ENCODE measurements around the gene CNTNAP3.
"Not testable (repeated sequence)": the region's sequence is repeated elsewhere in the genome, so short reads cannot be mapped to it uniquely, and the experiment has no call there.

Gene CNTNAP3

DNA sequence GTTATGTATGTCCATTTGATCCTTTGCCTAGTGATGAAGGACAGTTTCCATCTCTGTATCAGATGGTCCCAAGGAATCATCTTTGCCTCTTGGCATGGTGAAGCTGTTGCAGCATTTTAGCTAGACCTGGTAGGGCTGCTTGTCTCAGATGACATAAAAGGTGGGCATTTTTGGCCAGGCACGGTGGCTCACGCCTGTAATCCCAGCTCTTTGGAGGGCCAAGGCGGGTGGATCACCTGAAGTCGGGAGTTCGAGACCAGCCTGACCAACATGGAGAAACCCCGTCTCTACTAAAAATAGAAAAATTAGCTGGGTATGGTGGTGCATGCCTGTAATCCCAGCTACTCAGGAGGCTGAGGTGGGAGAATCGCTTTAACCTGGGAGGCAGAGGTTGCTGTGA is 259.8 kb downstream of the CNTNAP3 start:
- DNase-seq (ENCODE audit: low read depth); H3K4me3 ChIP-seq (ENCODE audit: control insufficient read depth, low read depth, low read length): not testable (repeated sequence)

DNA sequence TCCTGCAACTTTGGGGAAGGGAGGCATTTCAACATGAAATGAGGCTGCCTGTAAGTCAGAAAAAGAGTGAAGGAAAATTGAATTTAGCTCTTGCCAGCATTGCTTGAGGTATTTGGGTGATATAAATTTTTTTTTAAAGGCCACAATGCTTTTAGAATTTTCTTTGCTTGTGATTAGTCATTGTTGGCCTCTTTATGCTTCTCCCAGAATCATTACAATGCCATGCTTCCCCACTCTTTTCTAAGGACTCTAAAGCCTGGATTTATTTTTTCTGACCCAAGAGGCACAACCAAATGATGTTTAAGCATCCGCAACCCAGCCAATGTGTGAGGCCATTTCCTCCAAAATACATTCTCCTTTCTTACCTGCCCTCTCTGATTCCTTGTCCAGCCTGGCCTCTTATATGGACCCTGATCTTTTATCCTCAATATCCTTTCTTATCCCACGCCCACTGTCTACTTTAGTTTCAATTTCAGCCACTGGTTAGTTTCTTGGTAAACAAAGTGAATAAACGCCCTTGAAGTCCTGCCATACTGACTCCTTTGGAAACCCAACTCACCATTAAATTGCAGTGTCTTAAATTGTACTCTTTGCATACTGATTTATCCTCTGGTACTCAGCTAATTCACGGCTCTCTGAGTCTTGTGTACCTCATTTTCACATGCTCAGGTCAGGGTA is 261.9 kb downstream of the CNTNAP3 start:
- DNase-seq (ENCODE audit: low read depth); H3K4me3 ChIP-seq (ENCODE audit: control insufficient read depth, low read depth, low read length): not testable (repeated sequence)

Data from AG09309 (cell line).